HL-60/S4 (cell line): Measurements from ENCODE around the gene ZFP36.

Source experiments
- in situ Hi-C: fragments of 300-500 bp; cut with MboI; formaldehyde crosslinking; loops from 2 replicates; pipeline ENCODE4 v1.14.3; 2022; ENCODE audit warnings: low sequenced_read_pairs

ZFP36 gene

DNA sequence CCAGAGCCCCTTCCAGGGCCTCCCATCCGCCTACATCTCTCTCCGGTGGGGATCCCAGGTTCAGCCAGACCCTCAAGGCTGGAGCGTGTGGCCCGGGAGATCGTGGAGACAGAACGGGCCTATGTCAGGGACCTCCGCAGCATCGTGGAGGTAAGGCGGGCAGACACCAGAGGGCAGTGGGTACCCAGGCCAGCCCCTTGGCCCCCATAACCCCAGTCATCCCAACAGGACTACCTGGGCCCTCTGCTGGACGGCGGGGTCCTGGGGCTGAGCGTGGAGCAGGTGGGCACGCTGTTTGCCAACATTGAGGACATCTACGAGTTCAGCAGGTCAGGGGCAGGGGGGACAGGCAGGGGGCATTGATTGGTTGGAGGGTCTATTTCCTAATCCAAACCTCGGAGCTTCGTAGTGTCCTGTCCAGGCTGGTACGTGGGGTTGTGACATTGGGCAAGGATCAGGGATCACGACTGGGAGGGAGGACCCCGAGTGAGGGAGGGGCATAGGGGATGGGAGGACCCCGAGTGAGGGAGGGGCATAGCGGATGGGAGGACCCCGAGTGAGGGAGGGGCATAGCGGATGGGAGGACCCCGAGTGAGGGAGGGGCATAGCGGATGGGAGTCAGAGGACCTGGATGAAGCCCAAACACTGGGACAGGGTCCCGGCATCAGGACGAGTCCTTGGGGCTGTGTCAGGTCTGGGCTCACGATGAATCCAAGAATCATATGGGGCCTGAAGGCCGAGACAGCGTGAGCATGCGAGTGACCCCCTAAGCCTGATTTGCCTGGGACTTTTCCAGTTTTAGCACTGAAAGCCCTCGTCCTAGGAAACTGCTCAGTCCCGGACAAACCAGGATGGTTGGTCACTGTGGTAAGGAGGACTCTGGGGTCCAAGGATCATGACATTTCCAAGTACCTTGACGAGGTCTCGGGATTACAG lies 8.7 kb downstream of the ZFP36 start:
- in situ Hi-C loops: no loop called here

DNA sequence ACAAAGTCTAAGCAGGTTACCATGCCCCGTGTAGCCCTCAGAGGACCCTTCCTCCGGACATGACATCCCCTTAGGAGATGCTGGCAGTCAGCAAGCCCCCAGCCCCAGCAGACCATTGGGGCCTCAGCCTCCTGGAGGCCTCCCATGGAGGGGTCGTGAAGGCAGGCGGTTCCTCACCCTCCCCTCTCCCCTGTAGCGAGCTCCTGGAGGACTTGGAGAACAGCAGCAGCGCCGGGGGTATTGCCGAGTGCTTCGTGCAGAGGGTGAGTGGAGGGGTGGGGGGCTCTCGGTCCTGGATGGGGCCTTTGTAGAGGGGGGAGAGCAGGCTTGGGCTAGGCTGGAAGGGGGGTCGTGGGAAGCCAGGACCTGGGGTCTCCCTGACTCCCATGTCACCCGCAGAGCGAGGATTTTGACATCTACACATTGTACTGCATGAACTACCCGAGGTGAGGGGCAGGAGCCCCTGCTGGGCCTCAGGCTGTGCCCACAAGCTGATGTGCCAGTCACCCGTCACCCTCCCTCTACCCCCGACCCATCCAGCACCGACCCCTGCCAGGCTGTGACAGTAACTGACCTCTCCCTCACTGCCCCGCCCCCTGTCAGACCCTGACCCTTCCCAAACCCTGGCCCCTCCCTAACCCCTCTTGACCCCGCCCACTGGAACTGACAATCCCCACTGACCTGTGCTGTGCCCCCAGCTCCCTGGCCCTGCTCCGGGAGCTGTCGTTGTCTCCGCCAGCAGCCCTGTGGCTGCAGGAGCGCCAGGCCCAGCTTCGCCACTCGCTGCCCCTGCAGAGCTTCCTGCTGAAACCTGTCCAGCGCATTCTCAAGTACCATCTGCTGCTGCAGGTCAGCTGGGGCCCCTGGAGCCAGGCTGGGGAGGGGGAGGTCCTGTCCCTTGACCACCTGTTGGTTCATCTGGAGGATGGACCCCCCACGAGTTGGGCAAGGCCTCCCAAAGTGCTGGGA lies 9.8 kb downstream of the ZFP36 start:
- in situ Hi-C loops: no loop called here

DNA sequence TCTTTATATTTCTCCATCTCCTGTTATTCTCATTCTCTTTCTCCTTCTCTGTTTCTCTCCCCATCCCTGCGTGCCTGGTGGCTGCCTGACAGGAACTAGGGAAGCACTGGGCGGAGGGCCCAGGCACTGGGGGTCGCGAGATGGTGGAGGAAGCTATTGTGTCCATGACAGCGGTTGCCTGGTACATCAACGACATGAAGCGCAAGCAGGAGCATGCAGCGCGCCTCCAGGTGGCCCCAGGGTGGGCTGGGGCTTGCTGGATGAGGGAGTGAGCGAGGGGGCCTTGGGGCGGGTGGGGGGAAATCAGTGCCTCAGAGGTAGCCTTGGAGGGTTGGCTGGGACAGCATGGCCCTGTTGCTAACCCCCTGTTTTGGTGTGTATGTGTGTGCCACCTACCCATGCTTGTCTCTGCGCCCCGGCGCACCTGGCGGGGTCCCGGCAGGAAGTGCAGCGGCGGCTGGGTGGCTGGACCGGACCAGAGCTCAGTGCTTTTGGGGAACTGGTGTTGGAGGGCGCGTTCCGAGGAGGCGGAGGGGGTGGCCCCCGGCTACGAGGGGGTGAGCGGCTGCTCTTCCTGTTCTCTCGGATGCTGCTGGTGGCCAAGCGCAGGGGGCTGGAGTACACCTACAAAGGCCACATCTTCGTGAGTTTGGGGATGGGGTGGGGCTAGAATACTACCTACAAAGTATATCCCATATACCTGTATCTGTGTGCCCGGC lies 11.0 kb downstream of the ZFP36 start:
- in situ Hi-C loops: no loop called here

DNA sequence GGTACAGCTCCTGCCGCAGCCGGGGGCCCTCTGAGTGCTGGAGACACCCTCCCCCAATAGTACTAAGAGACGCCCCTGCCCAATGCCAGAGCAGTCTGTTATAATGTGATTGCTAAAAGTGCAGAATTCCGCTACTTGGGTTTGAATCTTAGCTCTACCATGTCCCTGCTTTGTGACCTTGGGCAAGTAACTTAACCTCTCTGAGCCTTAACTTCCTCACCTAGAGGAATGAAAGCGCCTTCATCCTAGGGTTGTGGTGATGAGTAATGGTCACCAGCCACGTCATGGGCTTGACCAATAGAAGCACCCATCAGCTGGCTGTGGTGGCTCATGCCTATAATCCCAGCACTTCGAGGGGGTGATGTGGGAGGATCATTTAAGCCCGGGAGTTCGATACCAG lies 12.4 kb downstream of the ZFP36 start:
- in situ Hi-C loops: no loop called here

DNA sequence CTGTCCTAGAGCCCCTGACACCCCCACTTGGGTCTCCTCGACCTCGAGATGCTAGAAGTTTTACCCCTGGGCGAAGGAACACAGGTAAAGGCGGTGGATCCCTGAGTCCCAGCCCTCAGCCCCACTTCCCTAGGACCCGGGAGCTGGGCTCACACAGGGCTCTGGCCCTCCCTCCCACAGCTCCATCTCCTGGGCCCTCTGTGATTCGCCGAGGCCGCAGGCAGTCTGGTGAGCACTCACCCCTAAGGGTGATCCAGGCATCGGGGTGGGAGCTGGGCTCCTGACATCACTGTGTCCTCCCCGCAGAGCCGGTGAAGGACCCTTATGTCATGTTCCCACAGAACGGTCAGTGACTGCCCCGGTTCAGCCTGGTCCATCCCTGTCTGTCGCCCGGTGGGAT lies 14.1 kb downstream of the ZFP36 start:
- in situ Hi-C loops: no loop called here

DNA sequence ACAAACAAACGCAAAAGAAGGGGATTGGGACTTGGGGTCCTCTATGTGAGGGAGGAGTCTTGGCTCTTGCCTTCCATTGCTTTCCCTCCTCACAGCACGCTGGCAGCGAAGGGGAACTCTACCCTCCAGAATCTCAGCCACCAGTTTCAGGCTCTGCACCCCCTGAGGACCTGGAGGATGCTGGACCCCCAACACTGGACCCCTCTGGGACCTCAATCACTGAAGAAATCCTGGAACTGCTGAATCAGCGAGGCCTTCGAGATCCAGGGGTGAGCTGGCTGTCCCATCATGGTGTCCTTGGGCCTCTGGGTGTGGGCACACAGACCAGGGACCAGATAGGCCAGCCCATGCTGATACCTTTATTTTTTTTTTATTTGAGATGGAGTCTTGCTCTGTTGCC lies 15.4 kb downstream of the ZFP36 start:
- in situ Hi-C loops: no loop called here

DNA sequence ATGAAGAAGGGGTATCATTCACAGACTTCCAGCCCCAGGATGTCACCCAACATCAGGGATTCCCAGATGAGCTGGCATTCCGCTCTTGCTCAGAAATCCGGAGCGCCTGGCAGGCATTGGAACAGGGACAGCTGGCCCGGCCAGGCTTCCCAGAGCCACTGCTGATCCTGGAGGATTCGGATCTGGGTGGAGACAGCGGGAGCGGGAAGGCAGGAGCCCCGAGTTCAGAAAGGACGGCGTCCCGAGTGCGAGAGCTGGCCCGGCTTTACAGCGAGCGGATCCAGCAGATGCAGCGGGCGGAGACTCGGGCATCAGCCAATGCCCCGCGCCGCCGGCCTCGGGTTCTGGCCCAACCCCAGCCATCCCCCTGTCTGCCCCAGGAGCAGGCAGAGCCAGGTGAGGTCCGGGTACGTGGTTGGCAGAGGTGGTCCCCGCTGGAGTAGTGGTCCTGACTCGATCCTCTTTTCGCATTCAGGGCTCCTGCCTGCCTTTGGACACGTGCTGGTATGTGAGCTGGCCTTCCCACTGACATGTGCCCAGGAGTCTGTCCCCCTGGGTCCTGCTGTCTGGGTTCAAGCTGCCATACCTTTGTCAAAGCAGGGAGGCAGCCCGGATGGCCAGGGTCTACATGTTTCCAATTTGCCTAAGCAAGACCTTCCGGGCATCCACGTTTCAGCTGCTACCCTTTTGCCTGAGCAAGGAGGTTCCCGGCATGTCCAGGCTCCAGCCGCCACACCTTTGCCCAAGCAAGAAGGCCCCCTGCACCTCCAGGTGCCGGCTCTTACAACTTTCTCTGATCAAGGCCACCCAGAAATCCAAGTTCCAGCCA lies 16.8 kb downstream of the ZFP36 start:
- in situ Hi-C loops: no loop called here

DNA sequence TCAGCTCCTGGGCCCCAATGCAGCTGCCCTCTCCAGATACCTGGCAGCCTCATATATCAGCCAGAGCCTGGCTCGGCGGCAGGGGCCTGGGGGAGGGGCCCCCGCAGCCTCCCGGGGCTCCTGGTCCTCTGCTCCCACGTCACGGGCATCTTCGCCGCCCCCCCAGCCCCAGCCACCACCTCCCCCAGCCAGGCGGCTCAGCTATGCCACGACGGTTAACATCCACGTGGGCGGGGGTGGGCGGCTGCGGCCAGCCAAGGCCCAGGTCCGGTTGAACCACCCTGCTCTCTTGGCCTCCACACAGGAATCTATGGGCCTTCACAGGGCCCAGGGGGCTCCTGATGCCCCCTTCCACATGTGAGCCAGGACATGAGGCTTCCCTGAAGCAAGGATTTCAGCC lies 18.3 kb downstream of the ZFP36 start:
- in situ Hi-C loops: no loop called here

DNA sequence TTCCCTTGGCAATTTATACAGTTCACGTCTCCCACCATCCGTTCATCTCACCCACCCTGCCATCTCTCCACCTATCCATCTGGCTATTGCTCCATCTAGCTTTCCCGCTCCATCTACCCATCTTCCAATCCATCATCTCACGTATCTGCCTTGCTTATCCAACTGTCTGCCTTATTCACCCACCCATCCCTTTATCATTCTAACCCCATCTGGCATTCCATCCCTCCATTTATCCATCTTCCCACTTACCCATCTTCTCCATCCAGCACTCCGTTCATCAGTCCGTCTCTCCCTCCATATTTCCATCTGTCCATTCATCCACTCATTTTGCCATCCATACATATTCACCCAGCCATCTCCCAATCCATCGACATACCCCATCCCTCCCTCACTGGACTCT lies 19.1 kb downstream of the ZFP36 start:
- in situ Hi-C loops: no loop called here

DNA sequence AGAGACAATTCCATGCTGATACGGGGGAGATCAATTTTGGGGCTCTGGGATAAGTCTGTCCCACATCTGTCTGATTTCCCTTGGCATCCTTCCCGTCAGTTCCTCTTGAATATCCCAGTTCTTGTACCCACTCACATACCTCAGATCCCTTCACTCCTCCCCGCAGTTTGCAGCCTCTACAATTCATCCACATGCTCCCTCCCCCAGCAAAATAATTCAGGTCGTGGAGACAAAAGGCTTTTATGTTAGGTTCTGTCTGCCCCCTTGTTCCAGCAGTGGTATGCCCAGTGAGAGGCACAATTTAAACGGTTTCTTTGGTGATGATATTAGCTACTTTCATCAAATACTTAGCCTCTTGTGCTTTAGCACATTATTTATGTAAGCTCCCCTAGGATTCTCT lies 19.5 kb downstream of the ZFP36 start:
- in situ Hi-C loops: no loop called here

DNA sequence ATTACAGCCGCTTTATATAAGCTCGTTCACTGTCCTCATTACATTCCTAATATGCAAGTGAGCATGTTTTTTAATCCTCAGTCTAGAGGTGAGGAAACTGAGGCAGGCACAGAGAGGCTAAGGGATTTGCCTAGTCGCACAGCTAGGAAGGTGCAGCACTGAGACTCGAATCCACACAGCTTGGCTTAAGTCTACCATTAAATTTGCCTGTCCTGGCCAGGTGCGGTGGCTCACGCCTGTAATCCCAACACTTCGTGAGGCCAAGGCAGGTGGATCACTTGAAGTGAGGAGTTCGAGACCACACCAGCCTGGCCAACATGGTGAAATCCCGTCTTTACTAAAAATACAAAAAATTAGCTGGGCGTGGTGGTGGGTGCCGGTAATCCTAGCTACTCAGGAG lies 21.1 kb downstream of the ZFP36 start:
- in situ Hi-C loops: no loop called here

DNA sequence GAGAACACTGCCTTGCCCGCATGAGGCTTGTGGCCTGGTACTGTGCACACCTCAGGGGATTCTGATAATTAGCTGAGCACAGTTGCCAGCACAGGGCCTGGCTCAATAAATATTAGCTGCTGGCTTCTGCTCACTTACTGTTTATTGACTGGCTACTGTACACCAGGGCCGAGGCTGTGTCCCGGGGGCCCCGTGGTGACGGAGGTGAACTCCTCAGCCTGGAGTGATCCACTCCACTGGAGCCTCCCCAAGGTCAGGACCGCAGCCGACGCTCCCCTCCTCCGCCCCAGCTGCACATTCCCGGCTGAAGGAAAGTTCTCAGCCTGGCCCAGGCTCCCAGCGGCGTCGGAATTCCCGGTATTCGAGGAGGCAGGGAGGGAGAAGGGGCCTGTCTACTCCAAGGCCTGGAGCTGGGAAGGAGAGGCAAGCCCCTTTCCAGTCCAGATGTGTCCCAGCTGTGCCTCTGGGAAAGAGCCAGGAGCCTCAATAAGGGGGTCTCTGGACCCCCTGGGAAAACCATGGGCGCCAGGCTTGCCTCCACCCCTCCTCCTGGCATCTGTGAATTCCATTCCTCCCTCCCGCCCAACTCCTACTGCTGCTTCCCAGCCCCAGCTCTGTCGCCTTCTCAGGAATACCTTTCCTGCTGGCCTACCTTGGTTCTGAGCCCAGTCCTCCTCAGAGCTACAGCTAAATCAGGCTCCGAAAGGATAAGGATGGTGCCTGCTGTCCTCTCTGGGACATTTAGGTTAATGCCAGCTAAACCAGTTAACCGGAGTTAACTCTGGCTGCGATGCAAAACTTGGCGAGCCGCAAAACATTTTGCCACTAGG lies 21.9 kb downstream of the ZFP36 start:
- in situ Hi-C loops: no loop called here

DNA sequence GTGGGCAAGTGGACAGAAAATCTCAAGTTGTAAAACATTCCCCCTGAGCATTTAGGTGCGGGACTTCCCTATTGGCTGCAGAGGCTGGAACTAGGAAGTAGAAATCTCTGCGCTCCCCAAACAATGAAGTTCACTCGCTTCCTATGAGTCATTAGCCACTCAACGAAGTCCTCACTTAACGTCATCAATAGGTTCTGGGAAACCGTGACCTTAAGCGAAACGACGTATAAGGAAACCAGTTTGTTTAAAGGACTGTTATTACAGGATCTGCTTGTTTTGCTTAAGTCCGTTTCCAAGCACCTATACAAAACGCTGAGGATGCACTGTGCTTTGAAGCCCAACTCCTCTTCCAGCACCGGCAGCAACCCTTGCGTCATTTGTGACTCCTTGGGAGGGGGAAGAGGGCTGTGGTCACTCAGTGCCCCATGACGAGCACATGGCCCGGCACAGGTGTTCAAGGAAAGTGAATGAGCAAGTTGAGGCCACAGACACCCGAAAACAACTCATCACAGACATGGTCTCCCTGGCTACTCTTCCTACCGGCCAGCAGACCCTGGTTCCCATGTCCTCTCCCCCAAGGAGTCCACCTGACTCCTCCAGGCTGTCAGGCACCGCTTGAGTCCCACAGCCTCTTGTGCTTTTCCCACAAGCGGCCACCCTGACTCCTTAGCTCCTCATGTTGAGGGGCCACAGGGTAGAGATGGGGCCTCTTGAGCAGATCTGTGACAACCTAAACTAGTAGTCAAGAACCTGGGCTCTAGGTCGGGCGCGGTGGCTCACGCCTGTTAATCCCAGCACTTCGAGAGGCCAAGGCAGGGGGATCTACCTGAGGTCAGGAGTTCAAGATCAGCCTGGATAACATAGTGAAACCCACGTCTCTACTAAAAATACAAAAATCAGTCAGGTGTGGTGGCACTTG lies 24.3 kb downstream of the ZFP36 start:
- in situ Hi-C loops: no loop called here

DNA sequence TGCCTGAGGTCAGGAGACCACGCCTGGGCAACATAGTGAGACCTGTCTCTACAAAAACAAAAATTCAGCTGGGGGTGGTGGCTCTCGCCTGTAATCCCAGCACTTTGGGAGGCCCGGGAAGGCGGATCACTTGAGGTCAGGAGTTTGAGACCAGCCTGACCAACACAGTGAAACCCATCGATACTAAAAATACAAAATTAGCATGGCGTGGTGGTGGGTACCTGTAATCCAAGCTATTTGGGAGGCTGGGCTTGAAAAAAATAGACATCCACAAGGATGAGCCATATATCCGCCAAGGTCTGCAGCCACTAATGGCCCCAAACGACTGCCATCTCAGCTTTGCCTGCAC lies 26.0 kb downstream of the ZFP36 start:
- in situ Hi-C loops: no loop called here

DNA sequence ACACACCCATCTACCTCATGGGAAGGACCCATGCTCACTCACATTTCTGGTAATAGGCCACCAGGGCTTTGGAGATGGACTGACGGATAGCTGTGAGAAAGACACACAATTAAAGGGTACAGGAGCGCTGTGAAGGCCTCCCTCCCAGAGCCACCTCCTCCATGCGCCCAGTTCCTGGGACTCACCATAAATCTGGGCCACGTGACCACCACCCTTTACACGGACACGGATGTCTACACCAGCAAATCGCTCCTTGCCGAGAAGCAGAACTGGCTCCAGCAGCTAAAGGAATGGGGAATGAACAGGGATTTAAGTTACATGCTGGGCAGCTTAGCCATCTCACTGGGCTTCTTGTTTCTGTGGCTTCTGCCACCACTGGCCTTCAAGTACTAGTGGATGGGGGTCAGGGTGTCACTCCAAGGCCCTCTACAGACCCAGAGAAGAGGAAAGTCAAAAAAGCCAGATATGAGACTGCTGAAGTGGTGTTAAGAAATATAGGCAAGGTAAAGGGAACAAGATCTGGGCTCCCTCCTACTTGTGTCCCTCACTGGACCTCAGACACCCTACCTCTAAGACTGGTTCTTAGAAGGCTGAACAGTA lies 26.9 kb downstream of the ZFP36 start:
- in situ Hi-C loops: no loop called here

DNA sequence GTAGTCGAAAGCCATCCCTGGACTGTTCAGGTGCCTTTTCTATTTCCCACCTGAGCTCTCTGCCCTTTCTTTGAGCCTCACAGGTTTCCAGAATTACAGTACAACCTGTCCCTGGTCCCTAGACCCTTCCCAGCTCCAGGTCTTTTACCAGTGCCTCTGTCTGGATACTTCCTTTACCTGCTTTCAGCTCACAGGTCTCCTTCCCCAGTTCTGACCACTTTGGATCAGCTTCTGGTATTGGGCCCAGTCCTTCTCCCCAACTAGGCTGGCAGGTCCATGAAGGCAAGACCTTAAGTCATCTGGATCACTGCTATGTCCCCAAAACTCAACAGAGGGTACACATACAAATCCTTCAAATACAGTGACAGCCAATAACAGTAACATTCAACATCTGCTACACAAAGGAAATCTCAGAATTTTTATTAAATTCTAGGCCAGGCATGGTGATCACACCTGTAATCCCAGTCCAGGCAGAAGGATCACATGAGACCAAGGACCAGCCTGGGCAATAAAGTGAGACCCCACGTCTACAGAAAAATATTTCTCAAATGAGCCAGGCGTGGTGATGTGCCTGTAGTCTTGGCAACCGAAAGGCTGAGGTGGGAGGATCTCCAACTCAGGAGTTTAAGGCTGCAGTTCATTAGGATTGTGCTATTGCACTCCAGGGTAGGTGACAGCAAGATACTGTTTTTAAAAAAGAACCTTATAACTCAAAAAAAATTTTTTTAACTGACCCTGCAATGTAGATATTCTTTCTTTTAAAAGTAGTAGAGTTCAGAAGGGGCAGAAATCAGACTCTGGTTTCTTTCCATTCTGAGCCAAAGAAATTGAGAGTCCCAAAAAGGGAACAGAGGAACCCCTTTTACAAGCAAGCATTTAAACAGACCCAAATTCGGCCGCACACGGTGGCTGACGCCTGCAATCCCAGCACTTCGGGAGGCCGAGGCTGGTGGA lies 27.8 kb downstream of the ZFP36 start:
- in situ Hi-C loops: no loop called here
